Neural progenitor cell (in vitro differentiated cells): ENCODE results near the gene PGGT1B. TPM values are rescaled to one million over a fixed set of nuclear protein-coding genes. Genes with fewer than 3 reads are reported as not detected.

ENCODE experiments used
- DNase-seq: peaks from one replicate; pipeline ENCODE4 v3.0.0-alpha.2; 2016; ENCODE audit warnings: low spot score
- H2AFZ ChIP-seq: fragments of 200-600 bp; sonication (generic); replicated peaks from 2 replicates; pipeline ENCODE4 v1.6.1; 2016; ENCODE audit warnings: antibody characterized with exemption
- H3F3A ChIP-seq: fragments of 200-600 bp; sonication (generic); 2 replicates; pipeline ENCODE4 v1.6.1; 2016; ENCODE audit warnings: antibody characterized with exemption, low read depth
- H3K27ac ChIP-seq: fragments of 200-600 bp; sonication (generic); 2 replicates; pipeline ENCODE4 v1.5.1; 2016; ENCODE audit warnings: mild to moderate bottlenecking
- H3K27me3 ChIP-seq: fragments of 200-600 bp; sonication (generic); 2 replicates; pipeline ENCODE4 v1.6.1; 2016; ENCODE audit warnings: mild to moderate bottlenecking, moderate library complexity
- H3K36me3 ChIP-seq: fragments of 200-600 bp; sonication (generic); 2 replicates; pipeline ENCODE4 v1.5.1; 2016
- H3K4me1 ChIP-seq: fragments of 200-600 bp; sonication (generic); 2 replicates; pipeline ENCODE4 v1.6.1; 2016; ENCODE audit warnings: mixed run types
- H3K4me2 ChIP-seq: fragments of 200-600 bp; sonication (generic); 2 replicates; pipeline ENCODE4 v1.6.1; 2016
- H3K4me3 ChIP-seq: fragments of 200-600 bp; sonication (generic); 2 replicates; pipeline ENCODE4 v1.5.1; 2016
- H3K79me2 ChIP-seq: fragments of 200-600 bp; sonication (generic); 2 replicates; pipeline ENCODE4 v1.6.1; 2016; ENCODE audit warnings: low read depth
- H3K9ac ChIP-seq: fragments of 200-600 bp; sonication (generic); 2 replicates; pipeline ENCODE4 v1.6.1; 2016
- H3K9me3 ChIP-seq: fragments of 200-600 bp; sonication (generic); 2 replicates; pipeline ENCODE4 v1.5.1; 2016; ENCODE audit warnings: low read depth
- H4K20me1 ChIP-seq: fragments of 200-600 bp; sonication (generic); 2 replicates; pipeline ENCODE4 v1.6.1; 2016; ENCODE audit warnings: low read depth
- H3K27ac Mint-ChIP-seq: 3 replicates; pipeline ENCODE4 v1.8.0; 2021; ENCODE audit warnings: mixed read lengths
- H3K27me3 Mint-ChIP-seq: 2 replicates; pipeline ENCODE4 v1.8.0; 2022; ENCODE audit warnings: low read depth, mild to moderate bottlenecking, inconsistent platforms, moderate library complexity, mixed read lengths; ENCODE audit not compliant: insufficient read depth
- H3K36me3 Mint-ChIP-seq: 3 replicates; pipeline ENCODE4 v1.8.0; 2021; ENCODE audit warnings: mixed read lengths
- H3K4me1 Mint-ChIP-seq: 3 replicates; pipeline ENCODE4 v1.8.0; 2021; ENCODE audit warnings: mixed read lengths
- H3K4me3 Mint-ChIP-seq: 3 replicates; pipeline ENCODE4 v1.8.0; 2021; ENCODE audit warnings: mild to moderate bottlenecking, moderate library complexity, mixed read lengths
- H3K9me3 Mint-ChIP-seq: 3 replicates; pipeline ENCODE4 v1.8.0; 2020; ENCODE audit warnings: mixed read lengths
- CTCF ChIP-seq: fragments of 200-600 bp; sonication (generic); IDR thresholded peaks from 2 replicates; pipeline ENCODE4 v1.5.1; 2017; ENCODE audit warnings: antibody characterized with exemption, mild to moderate bottlenecking
- EZH2 ChIP-seq: fragments of 200-600 bp; sonication (generic); IDR thresholded peaks from 2 replicates; pipeline ENCODE4 v1.6.1; 2017; ENCODE audit warnings: antibody characterized with exemption, mild to moderate bottlenecking, moderate library complexity
- EZH2phosphoT487 ChIP-seq: fragments of 200-600 bp; sonication (generic); IDR thresholded peaks from 2 replicates; pipeline ENCODE4 v1.6.1; 2017; ENCODE audit warnings: antibody characterized with exemption
- total RNA-seq: library from RNA; depleted of rRNA; stranded (reverse); fragments of >200 nt; gene quantifications from 2 replicates; pipeline ENCODE4 v1.2.3, GENCODE V29; 2015; ENCODE audit warnings: low replicate concordance

The PGGT1B gene
- total RNA-seq, 1 donor from 2014 or later: 20.6 TPM

GRCh38 chr5:115179394-115180164, 83.1 kb downstream of the PGGT1B start:
- Histone ChIP-seq H3K27ac (no peak overlapping the region), H4K20me1 (peaks cover 6% of the 10 kb centered on the region)
- peak; percentile 77 for DNase-seq

GRCh38 chr5:115179030-115179393, 83.7 kb downstream of the PGGT1B start:
- no peak overlapping the region for H3K27ac ChIP-seq
- peaks cover 6% of the 10 kb centered on the region for H4K20me1 ChIP-seq
- no peaks in the 10 kb centered on the region for H3K9me3 ChIP-seq
- no peak overlapping the region for H3K9ac ChIP-seq
- H3K79me2 ChIP-seq: no peaks in the 10 kb centered on the region
- H3K36me3 ChIP-seq: no peaks in the 10 kb centered on the region
- Mint-ChIP-seq H3K9me3 (peaks cover 8% of the 10 kb centered on the region), H3K4me1 (peaks cover 9% of the 10 kb centered on the region), H3K36me3 (peaks cover 7% of the 10 kb centered on the region), H3K27ac (no peak overlapping the region), H3K4me3 (peak overlapping the region; percentile 88), H3K27me3 (peaks cover 28% of the 10 kb centered on the region)
- H3K4me3 ChIP-seq: peak overlapping the region; percentile 55
- peak overlapping the region; percentile 86 for H2AFZ ChIP-seq
- H3F3A ChIP-seq: peaks cover 18% of the 10 kb centered on the region
- peaks cover 97% of the 10 kb centered on the region for H3K27me3 ChIP-seq
- H3K4me2 ChIP-seq: peak overlapping the region; percentile 83
- TF ChIP-seq CTCF (no peak), EZH2phosphoT487 (peak; percentile 65)
- DNase-seq: peak; percentile 39
- H3K4me1 ChIP-seq: peaks cover 9% of the 10 kb centered on the region

More at GRCh38 chr5:115179394-115180164, 83.1 kb downstream of the PGGT1B start:
- no peak overlapping the region for H3K27ac Mint-ChIP-seq
- peaks cover 7% of the 10 kb centered on the region for H3K36me3 Mint-ChIP-seq
- peaks cover 8% of the 10 kb centered on the region for H3K9me3 Mint-ChIP-seq
- peak overlapping the region; percentile 55 for H3K4me3 ChIP-seq
- H3K9ac ChIP-seq: no peak overlapping the region
- H3K27me3 Mint-ChIP-seq: peaks cover 28% of the 10 kb centered on the region
- H3K4me2 ChIP-seq: peak overlapping the region; percentile 83
- peaks cover 95% of the 10 kb centered on the region for H3K27me3 ChIP-seq
- H3K79me2 ChIP-seq: no peaks in the 10 kb centered on the region
- peaks cover 18% of the 10 kb centered on the region for H3F3A ChIP-seq
- peak overlapping the region; percentile 88 for H3K4me3 Mint-ChIP-seq
- H3K4me1 ChIP-seq: peaks cover 9% of the 10 kb centered on the region
- H3K9me3 ChIP-seq: no peaks in the 10 kb centered on the region
- H3K4me1 Mint-ChIP-seq: peaks cover 9% of the 10 kb centered on the region
- TF ChIP-seq EZH2: peak; percentile 92
- TF ChIP-seq EZH2phosphoT487: peak; percentile 73
- TF ChIP-seq CTCF: peak; percentile 5
- no peaks in the 10 kb centered on the region for H3K36me3 ChIP-seq
- peak overlapping the region; percentile 86 for H2AFZ ChIP-seq

DNA sequence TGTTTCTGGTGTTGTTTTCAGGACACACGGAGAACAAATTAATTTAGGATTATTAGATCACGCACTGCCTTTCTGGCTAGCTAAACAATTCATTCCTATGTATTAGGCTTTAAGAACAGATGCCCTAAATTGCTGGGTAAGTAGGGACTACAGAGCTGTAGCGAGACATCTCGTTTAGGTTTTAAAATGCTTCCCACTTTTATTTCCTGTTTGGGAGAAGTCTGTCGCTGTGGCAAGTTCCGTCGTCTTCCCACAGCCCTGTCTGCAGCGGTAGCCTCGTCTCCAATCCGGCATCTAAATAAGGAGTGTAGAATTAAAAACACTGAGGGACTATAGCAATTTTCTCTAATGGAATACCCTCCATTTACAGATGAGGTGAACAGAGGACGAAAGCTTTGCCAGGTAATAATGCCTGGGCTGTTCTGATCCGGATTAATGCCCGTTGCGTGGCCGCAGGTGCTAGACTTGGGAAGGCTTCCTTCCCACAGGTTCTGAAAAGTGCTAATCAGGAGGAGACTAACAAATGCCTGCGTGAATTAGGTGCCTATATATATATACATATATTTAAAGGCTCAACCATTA, 91.7 kb downstream of the PGGT1B start:
- Histone ChIP-seq H3K79me2 (peaks cover 29% of the 10 kb centered on the region), H2AFZ (peak overlapping the region; percentile 92), H3K9ac (no peak overlapping the region), H3F3A (peaks cover 25% of the 10 kb centered on the region), H3K4me3 (peak overlapping the region; percentile 79), H3K27ac (no peak overlapping the region), H4K20me1 (peaks cover 6% of the 10 kb centered on the region), H3K36me3 (no peaks in the 10 kb centered on the region), H3K4me1 (peaks cover 14% of the 10 kb centered on the region), H3K4me2 (peak overlapping the region; percentile 93), H3K9me3 (no peaks in the 10 kb centered on the region), H3K27me3 (peaks cover 54% of the 10 kb centered on the region)
- H3K27ac Mint-ChIP-seq: no peak overlapping the region
- H3K9me3 Mint-ChIP-seq: peaks cover 21% of the 10 kb centered on the region
- H3K4me1 Mint-ChIP-seq: peaks cover 9% of the 10 kb centered on the region
- peaks cover 20% of the 10 kb centered on the region for H3K27me3 Mint-ChIP-seq
- H3K36me3 Mint-ChIP-seq: peaks cover 11% of the 10 kb centered on the region
- peak overlapping the region; percentile 89 for H3K4me3 Mint-ChIP-seq
- TF ChIP-seq EZH2 (peak; percentile 65), CTCF (no peak), EZH2phosphoT487 (no peak)
- DNase-seq: no peak
